GM19328 (cell line): Measurements from ENCODE around the gene SPACA4.

Experiments
- ATAC-seq: cut with Tn5 transposase; IDR thresholded peaks from one replicate; pipeline ENCODE4 v1.9.1; 2021; ENCODE audit warnings: mild to moderate bottlenecking, moderate library complexity; ENCODE audit not compliant: unreplicated experiment

SPACA4 gene

GRCh38 chr19:48596679-48597465, 9.7 kb upstream of the SPACA4 start:
- no peak for ATAC-seq

DNA sequence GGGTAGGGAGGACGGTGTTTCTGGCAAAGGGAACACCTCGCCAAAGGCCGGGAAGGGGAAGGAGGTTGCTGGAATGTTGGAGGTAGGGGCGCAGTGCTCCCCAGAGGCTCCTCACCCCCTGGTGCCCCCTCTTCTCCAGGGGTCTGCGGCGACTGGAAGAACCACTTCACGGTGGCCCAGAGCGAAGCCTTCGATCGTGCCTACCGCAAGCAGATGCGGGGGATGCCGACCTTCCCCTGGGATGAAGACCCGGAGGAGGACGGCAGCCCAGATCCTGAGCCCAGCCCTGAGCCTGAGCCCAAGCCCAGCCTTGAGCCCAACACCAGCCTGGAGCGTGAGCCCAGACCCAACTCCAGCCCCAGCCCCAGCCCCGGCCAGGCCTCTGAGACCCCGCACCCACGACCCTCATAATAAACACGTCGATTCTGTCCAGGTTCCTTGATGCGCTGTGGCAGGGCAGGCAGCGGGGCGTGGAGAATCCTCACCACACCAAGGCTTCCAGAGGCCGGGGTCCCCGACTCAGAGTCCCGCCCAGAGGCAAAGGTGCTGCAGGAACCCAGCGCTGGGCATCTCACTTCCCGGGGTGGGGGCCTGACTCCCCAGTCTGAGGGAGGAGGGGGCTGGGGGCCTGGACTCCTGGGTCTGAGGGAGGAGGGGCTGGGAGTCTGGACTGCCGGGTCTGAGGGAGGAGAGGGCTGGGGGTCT, 7.4 kb upstream of the SPACA4 start:
- ATAC-seq, result no peak

GRCh38 chr19:48600679-48601417, 5.7 kb upstream of the SPACA4 start:
- no peak for ATAC-seq

DNA sequence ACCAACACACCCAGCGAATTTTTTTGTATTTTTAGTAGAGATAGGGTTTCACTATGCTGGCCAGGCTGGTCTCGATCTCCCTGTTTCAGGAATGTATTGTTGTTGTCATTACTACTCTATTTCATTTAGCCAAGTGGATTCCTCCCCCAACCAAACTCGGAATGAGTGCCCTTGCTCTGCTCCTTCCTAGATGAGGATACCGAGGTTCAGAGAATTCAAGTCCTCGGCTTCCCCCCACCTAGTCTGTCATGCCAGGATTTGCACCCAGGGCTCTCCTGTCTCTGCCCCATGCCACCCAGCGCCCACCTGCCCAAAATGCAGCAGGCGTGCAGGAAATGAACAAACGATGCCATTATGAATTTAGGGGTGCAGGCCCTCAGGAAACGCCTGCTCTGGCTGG, 3.5 kb upstream of the SPACA4 start:
- no peak for ATAC-seq

- no peak for ATAC-seq
Observed at GRCh38 chr19:48603449-48603848, 3.1 kb upstream of the SPACA4 start.

DNA sequence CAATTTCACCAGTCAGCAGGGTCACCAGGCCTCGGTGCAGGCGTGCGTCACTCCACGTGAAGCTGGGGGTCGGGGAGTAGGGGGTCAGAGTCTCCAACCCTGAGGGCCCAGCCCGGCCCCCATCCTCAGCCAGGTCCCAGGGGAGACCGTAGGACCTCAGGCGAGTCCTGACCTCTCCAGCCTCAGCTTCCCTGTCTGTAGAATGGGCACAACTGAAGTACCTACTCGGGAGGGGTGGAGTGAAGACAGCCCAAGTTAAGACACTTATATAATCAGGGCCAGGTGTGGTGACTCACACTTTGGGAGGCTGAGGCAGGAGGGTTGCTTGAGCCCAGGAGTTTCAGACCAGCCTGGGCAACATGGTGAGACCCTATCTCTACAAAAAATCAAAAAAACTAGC, 2.7 kb upstream of the SPACA4 start:
- ATAC-seq, result no peak

GRCh38 chr19:48607359-48607755, 815 bp downstream of the SPACA4 start:
- no peak for ATAC-seq

- ATAC-seq, result no peak
Observed at GRCh38 chr19:48608798-48609263, 2.3 kb downstream of the SPACA4 start.

DNA sequence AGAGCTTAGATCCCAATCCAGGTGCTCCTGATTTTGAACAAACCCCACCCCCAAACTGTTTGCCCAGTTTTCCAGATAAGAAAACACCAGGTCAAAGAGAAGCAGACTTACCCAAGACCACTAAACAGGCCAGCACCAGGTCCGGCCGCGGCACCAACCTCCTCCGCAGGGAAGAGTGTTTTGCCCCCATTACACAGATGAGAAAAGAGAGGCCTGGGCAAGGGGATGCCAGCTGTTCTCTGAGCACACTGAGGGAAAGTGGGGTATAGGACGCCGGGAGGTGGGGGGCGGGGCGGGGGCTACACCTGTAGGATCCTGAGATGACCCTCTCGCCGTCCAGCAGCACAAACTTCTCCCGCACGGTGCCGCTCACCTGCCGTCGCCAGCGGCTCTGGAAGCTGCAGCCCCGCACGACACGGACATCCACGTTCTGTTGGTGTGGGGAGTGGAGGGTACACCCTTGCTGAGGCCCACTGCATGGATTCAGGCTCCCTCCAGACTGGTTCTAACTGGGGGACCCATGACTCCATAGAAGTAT, 3.1 kb downstream of the SPACA4 start:
- ATAC-seq, result no peak

DNA sequence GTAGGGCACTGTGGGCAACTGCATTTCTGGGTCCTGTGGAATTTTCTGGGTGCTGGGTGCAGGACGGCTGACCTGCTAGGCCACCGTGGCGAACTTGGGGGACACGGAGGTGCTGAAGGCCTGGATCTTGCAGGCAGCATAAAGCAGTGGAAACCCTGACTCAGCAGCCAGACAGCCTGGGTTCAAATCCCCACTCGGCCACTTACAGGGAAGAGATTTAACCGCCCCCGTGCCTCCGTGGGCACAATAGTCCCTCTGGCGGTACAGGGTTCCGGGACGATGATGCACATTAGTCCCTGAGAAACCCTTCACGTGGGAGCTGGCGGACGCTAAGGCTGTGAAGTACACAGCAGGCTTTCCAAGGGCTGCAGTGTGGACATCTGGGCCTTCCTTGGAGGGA, 5.3 kb downstream of the SPACA4 start:
- no peak for ATAC-seq

DNA sequence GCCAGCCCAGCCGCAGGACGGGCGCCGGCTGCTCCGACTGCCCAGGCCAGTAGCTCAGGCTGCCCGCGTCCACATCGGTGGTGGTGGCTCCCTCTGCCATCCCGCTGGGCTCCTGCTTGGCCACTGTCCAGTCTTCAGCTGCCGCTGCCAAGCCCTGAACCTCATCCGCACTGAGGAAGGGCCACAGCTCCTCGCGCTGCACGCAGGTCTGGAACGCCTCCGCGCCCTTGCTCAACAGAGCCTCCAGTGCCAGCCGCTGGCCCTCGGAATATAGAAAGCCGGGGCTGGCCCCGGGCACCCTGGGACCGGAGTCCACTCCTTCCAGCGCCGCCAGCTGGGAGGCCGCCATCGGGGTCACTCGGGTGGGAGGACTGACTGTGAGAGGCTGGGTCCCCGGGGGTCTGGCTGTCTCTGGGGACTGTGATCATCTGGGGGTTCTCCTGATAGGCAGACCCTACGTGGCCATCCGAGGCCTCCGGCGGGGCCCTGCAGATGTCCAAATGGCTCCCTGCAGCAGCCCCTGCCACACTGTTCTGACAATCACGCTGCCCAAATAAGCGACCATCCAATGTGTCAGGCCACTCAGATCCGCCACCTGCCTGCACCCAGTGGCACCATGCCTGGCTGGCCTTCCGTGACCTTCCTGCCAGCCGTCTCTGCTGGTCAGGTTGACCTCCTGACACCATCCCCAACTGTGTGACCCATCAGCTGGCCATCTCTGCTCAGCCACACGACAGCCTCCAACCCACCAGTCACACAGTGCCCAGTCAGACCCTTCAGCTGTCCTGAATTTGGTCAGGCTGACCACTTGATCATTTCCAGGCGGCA, 6.7 kb downstream of the SPACA4 start:
- ATAC-seq, result no peak

DNA sequence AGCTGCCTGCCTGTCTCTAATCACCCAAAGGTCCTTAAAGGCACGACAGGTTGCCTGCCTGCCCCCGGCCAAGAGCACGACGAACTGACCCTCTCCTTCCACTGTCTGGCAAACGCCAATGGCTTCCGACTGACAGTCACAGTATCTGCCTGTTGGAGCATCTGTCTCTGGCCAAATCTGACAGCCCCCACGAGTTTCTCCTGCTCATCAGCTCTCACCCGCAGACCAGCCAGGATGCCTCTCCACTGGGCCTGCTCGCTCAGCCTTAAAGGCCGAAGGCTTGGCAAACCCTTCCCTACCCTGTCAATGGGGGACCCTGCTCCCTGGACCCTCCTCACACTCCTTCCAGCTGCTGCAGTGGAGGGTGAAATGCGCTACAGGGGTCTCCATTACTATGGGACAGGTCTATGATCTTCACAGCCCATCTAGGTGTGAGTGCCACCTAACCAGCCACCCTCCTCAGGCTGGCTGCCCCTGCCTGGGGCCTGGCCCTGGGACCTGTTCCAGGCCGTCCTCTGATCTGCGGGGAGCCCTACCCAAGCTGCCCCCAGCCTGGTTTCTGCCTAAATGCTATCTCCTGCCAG, 7.4 kb downstream of the SPACA4 start:
- no peak for ATAC-seq

DNA sequence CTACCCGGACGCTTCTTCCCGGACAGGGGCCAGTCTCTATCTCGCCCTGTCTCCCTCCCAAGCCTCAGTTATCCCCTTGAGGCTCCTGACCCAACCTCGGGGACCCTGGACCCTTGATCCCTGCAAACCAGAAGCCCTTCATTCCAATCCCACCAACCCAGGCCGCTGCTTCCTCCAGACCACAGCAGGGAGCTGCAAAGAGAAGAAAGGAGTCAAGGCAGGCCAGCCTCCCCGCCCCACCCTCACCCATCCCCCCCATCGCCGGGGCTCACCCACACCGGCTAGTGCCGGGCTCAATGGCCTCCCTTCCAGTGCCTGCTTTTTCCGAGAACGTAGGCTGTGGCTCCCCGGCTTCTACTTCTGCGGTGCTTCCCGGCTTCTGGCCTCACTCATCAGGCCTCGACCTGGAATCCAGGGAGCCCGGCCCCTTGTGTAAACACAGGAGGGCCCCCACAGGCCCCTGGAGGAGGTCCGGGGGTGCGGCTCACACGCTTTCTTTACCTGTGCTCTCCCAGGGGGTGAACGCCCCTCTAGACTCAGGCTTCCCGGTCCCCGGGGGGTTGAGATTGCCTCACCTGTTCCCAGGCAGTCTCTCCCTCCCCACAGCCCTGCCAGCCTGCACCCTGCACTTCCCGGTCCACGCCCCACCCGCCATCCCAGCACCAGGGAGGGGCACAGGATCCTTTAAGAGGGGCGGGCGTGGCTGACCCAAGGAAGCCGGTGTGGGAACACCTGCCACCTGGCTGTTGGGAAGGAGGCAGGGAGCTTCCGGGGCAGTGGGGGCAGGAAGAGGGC, 8.1 kb downstream of the SPACA4 start, which contains the start of gene FAM83E:
TSS of gene FAM83E (minus strand) at position 641 of the 795 bp plus-strand sequence. CDS start 1,704 bp downstream, outside the sequence.
- ATAC-seq, result no peak

DNA sequence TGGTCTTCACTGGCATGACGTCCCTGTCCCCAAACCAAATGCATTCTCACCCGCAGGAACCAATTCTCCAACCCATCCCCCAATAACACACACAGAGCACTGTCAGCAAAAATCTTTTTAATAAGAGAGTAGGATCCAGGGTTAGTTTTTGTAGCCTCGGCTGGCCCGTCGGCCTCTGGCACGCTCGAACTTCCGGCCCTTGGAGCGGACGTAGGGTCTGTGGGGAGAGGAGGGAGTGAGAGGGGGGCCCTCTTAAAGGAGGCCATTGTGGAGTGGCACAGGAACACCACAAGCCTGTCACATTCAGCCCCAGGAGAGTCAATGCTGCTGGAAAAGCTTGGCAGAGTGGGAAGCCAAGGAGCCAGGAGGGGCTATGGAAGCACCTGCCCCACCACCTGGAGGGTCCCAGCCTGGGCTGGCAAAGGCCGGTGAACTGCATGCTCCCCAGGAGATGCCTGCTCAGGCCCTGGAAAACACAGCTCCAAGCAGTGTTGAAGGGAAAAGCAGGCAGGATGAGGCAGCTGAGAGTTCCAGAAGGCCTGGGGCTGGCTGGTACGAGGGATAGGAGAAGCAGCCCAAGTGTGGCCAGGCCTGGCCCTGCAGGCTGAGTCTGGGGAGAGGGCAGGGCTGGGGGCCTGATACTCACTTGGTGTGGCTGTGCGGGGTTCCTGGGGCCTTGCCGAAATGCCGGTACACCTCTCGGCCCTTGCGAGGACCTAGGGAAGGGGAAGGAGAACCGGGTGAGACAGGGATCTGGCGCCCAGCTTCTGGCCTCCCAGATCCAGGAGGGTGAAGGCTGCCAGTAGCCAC, 8.9 kb downstream of the SPACA4 start:
- ATAC-seq, result no peak

- ATAC-seq, result no peak
Observed at GRCh38 chr19:48616041-48616436, 9.5 kb downstream of the SPACA4 start.

- ATAC-seq, result no peak
Observed at GRCh38 chr19:48616491-48617056, 10.0 kb downstream of the SPACA4 start.

- no peak for ATAC-seq
Observed at GRCh38 chr19:48617146-48617937, 10.8 kb downstream of the SPACA4 start.
